HepG2 (cell line): ENCODE results near the gene INHBC. TPM values are rescaled to one million over a fixed set of nuclear protein-coding genes. Genes with fewer than 3 reads are reported as not detected.
A peak's percentile ranks its signal among the peaks of the same experiment; 100 is the strongest.

Source experiments
- ATAC-seq: fragments of 200-7000 bp; cut with Tn5 transposase; 3 replicates; pipeline ENCODE4 v1.9.1; 2020; ENCODE audit warnings: mild to moderate bottlenecking, moderate library complexity
- BruUV-seq: library from RNA; stranded (reverse); fragments of 400-500 nt; replicated peaks from 2 replicates; lab custom pipeline; 2021; lab: Mats Ljungman, UMichigan
- CTCF ChIA-PET: fragments of 300-600 bp; formaldehyde crosslinking; extraction: SDS; loops from one replicate; lab custom pipeline; 2021; ENCODE audit warnings: low total read pairs, inconsistent platforms, low intra/inter-chr PET ratio; lab: Yijun Ruan, JAX
- POLR2A ChIA-PET: fragments of 350-600 bp; sonication (Branson Sonifier 250); formaldehyde crosslinking; loops from one replicate; lab custom pipeline; 2020; ENCODE audit warnings: antibody characterized with exemption, inconsistent platforms; lab: Yijun Ruan, JAX
- DNase-seq: peaks from one replicate; pipeline ENCODE4 v3.0.0-alpha.2; 2015; ENCODE audit warnings: low spot score
- FAIRE-seq: peaks from 3 replicates; lab custom pipeline; 2011; peaks lifted over from hg19 to GRCh38; lab: Jason Lieb, UNC
- H2AFZ ChIP-seq: one replicate; pipeline ENCODE4 v1.6.1; 2011; ENCODE audit warnings: low read length, inconsistent platforms
- H3K27ac ChIP-seq: fragments of 300-600 bp; 3 replicates; pipeline ENCODE4 v1.8.0; 2011; ENCODE audit warnings: mixed run types, mild to moderate bottlenecking, mixed read lengths, low read length, inconsistent platforms; ENCODE audit not compliant: insufficient read depth; ENCODE audit errors: extremely low read length
- H3K27me3 ChIP-seq, 2 experiments: fragments of 200-600 bp in 1 of 2; 2 replicates in 1 of 2; 3 replicates in 1 of 2; pipeline versions ENCODE4 v1.6.0 to v1.8.0; 2011; ENCODE audit warnings: low read length in 2 of 2, mild to moderate bottlenecking in 2 of 2, moderate library complexity in 2 of 2, inconsistent platforms in 1 of 2; ENCODE audit not compliant: insufficient read depth in 2 of 2, control insufficient read depth in 1 of 2
- H3K36me3 ChIP-seq, 2 experiments: fragments of 200-600 bp in 1 of 2; replicated peaks in 1 of 2; 2 replicates in 1 of 2; 3 replicates in 1 of 2; pipeline versions ENCODE4 v1.5.1 to v1.8.0; 2011; ENCODE audit warnings: low read length in 2 of 2, inconsistent platforms in 1 of 2; ENCODE audit not compliant: insufficient read depth in 2 of 2, control insufficient read depth in 1 of 2
- H3K4me1 ChIP-seq: 2 replicates; pipeline ENCODE4 v1.5.1; 2012; ENCODE audit warnings: low read length, inconsistent platforms; ENCODE audit not compliant: insufficient read depth
- H3K4me2 ChIP-seq: 2 replicates; pipeline ENCODE4 v1.6.0; 2011; ENCODE audit warnings: low read depth, low read length, inconsistent platforms
- H3K4me3 ChIP-seq, 3 experiments: fragments of 200-600 bp in 1 of 3; sonication (generic), shearing (Covaris generic) in 1 of 3; replicated peaks in 1 of 3; 2 replicates each; pipeline ENCODE4 v1.5.1; 2011 to 2016; ENCODE audit warnings: low read length in 3 of 3, inconsistent platforms in 2 of 3, low read depth in 2 of 3, mild to moderate bottlenecking in 2 of 3, control low read depth in 1 of 3, mixed read lengths in 1 of 3; ENCODE audit not compliant: insufficient read depth in 1 of 3
- H3K79me2 ChIP-seq: one replicate; pipeline ENCODE4 v1.6.1; 2011; ENCODE audit warnings: low read length, inconsistent platforms; ENCODE audit not compliant: insufficient read depth
- H3K9ac ChIP-seq: 2 replicates; pipeline ENCODE4 v1.6.0; 2011; ENCODE audit warnings: mild to moderate bottlenecking, low read depth, low read length, inconsistent platforms; ENCODE audit not compliant: insufficient read depth
- H3K9me3 ChIP-seq: 2 replicates; pipeline ENCODE4 v1.5.1; 2012; ENCODE audit warnings: mild to moderate bottlenecking, low read length
- H4K20me1 ChIP-seq: 2 replicates; pipeline ENCODE4 v1.6.0; 2011; ENCODE audit warnings: inconsistent platforms, mild to moderate bottlenecking, low read length, moderate library complexity; ENCODE audit not compliant: insufficient read depth
- FOSL2 ChIP-seq: sonication (generic); formaldehyde crosslinking; IDR thresholded peaks from 2 replicates; pipeline ENCODE4 v1.4.0; 2020; ENCODE audit warnings: missing genetic modification reagents
- RNF219 ChIP-seq: sonication (generic); formaldehyde crosslinking; IDR thresholded peaks from 2 replicates; pipeline ENCODE4 v1.5.0; 2020; ENCODE audit warnings: mild to moderate bottlenecking, missing genetic modification reagents
- SIN3A ChIP-seq: IDR thresholded peaks from 2 replicates; pipeline ENCODE4 v1.6.1; 2011; ENCODE audit warnings: low read depth, mild to moderate bottlenecking, control low read depth, low read length, borderline replicate concordance
- ZFYVE20 ChIP-seq: sonication (generic); formaldehyde crosslinking; IDR thresholded peaks from 2 replicates; pipeline ENCODE4 v1.8.0; 2023; ENCODE audit warnings: low read depth, mild to moderate bottlenecking, moderate library complexity, missing genetic modification reagents, borderline replicate concordance
- ZNF20 ChIP-seq: sonication (generic); formaldehyde crosslinking; IDR thresholded peaks from 2 replicates; pipeline ENCODE4 v1.4.0; 2020; ENCODE audit warnings: mild to moderate bottlenecking, moderate library complexity, missing genetic modification reagents
- ZNF687 ChIP-seq: sonication (generic); formaldehyde crosslinking; IDR thresholded peaks from 2 replicates; pipeline ENCODE4 v1.5.1; 2020; ENCODE audit warnings: mild to moderate bottlenecking, missing genetic modification reagents, moderate library complexity
- WGBS: methylation state at CpG from one replicate; pipeline ENCODE4 v1.1.6; 2017; ENCODE audit warnings: low lambda C conversion rate; 5-methylcytosine and 5-hydroxymethylcytosine counted together
- in situ Hi-C: cut with HindIII; loops from 2 replicates; pipeline ENCODE4 v1.10.0; 2017; ENCODE audit warnings: low pct_unique_long_range_greater_than_20kb; ENCODE audit not compliant: extremely low pct_ligation_motif_present
- intact Hi-C: fragments of 100-400 bp; cut with micrococcal nuclease; formaldehyde crosslinking; loops from one replicate; pipeline ENCODE4 v1.10.0; 2022; ENCODE audit not compliant: unreplicated experiment
- polyA plus RNA-seq, 8 experiments: library from polyadenylated mRNA; depleted of rRNA in 3 of 8; stranded (reverse) in 7 of 8; unstranded in 1 of 8; fragments of >200 nt; fragmentation: Illumina TruSeq in 4 of 8; extraction: Trizol in 4 of 8; gene quantifications; 2 replicates each; pipeline versions ENCODE4 v1.2.1 to v1.2.3, GENCODE V29; 2011 to 2016; ENCODE audit warnings: low read depth in 4 of 8, missing spikeins in 1 of 8, mixed read lengths in 1 of 8; ENCODE audit not compliant: insufficient read depth in 1 of 8
- total RNA-seq, 5 experiments: library from RNA; depleted of rRNA; stranded (reverse); fragments of >200 nt; fragmentation: Illumina TruSeq; extraction: Trizol; gene quantifications; 2 replicates each; pipeline ENCODE4 v1.2.3, GENCODE V29; 2016; ENCODE audit warnings: low read depth in 1 of 5
- TF ChIP-seq, protein P1 (sequence below): sonication (generic); IDR thresholded peaks from 2 replicates; pipeline ENCODE4 v1.6.1; 2016; ENCODE audit warnings: low read depth, borderline replicate concordance
- TF ChIP-seq, protein P2 (sequence below): sonication (generic); formaldehyde crosslinking; IDR thresholded peaks from 2 replicates; pipeline ENCODE4 v1.5.1; 2020; ENCODE audit warnings: missing genetic modification reagents, mild to moderate bottlenecking, borderline replicate concordance

The INHBC gene
- total and polyA plus RNA-seq, 2 of the 13 experiments (the other 11 are each of a cell fraction or from before 2014, with no cell fraction given): 1.8 to 13.8 TPM

DNA sequence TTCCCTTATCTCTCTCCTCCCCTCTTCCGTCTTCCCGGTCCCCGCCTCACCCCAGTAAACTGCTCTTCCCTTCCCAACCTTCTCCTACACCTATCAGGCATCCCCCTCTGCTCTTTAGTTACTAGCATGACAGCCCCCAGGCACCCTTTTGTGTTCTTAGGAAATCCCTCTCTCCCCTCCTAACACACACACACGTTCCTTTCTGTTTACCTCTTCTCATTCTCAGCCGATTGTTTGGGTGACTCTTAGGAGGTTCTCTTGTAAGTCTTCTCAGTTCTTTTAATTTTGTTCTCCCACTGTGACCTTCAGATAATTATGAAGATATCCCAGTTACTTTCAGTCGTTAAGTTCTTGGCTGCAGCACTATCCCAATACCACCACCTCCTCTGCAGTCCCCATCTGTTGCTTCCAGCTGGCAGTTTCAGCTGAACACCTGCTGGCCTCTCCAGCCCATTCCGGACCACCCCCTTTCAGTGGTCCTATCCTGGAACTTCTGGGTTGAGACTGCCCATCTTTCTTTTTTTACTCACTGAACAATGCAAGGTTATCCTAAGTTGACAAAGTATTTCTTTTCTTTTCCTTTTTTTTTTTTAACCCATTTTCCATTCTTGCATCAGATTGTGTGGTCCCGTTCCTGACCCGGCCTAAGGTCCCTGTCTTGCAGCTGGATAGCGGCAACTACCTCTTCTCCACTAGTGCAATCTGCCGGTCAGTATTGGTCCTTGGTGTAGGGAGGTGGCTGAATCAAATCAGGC lies 54.0 kb downstream of the INHBC start:
- H4K20me1 ChIP-seq: peaks cover 8% of the 10 kb centered on the region
- ChIA-PET CTCF (no interaction called here), POLR2A (interaction anchor here (1.0 to 3.4 kb wide), 3 partner anchors 28 to 87 kb away, joined by 3 to 15 read pairs (median 3); partner anchors contain the start of gene DDIT3)
- intact Hi-C loops: no loop called here
- peaks cover 23% of the 10 kb centered on the region for H3K79me2 ChIP-seq
- H2AFZ ChIP-seq: no peak overlapping the region
- H3K4me2 ChIP-seq: peak overlapping the region; percentile 93
- H3K4me3 ChIP-seq: peak overlapping the region; percentile 95 to 97 (median 96)
- no peak for DNase-seq
- WGBS: 4% methylated on average over 11 of the region's 11 CpGs
- FAIRE-seq: no peak
- H3K27ac ChIP-seq: peak overlapping the region; percentile 62
- no TSS peak for BruUV-seq
- H3K9ac ChIP-seq: peak overlapping the region; percentile 92
- in situ Hi-C loops: no loop called here
- ATAC-seq: peak; percentile 19; the same call in 1 of the 3 replicates
- H3K4me1 ChIP-seq: peaks cover 23% of the 10 kb centered on the region
- peaks cover 19 to 37% of the 10 kb centered on the region in 2 experiments for H3K36me3 ChIP-seq
- H3K27me3 ChIP-seq: peaks cover 0 to 4% of the 10 kb centered on the region in 2 experiments; a peak in 1 of 5 replicates
- H3K9me3 ChIP-seq: no peaks in the 10 kb centered on the region
- TF ChIP-seq ZFYVE20 (no peak), RNF219 (peak; percentile 2; the same call in 1 of the 2 replicates), SIN3A (0 out of 2 replicates have a peak, but pooled peaks have one; percentile 36), FOSL2 (CRISPR knock-in tag) (no peak), ZNF687 (CRISPR knock-in tag) (no peak), ZNF20 (no peak)
- TF ChIP-seq, protein P1, sequence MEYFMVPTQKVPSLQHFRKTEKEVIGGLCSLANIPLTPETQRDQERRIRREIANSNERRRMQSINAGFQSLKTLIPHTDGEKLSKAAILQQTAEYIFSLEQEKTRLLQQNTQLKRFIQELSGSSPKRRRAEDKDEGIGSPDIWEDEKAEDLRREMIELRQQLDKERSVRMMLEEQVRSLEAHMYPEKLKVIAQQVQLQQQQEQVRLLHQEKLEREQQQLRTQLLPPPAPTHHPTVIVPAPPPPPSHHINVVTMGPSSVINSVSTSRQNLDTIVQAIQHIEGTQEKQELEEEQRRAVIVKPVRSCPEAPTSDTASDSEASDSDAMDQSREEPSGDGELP: peak; percentile 42; the same call in 1 of the 2 replicates
- TF ChIP-seq, protein P2, sequence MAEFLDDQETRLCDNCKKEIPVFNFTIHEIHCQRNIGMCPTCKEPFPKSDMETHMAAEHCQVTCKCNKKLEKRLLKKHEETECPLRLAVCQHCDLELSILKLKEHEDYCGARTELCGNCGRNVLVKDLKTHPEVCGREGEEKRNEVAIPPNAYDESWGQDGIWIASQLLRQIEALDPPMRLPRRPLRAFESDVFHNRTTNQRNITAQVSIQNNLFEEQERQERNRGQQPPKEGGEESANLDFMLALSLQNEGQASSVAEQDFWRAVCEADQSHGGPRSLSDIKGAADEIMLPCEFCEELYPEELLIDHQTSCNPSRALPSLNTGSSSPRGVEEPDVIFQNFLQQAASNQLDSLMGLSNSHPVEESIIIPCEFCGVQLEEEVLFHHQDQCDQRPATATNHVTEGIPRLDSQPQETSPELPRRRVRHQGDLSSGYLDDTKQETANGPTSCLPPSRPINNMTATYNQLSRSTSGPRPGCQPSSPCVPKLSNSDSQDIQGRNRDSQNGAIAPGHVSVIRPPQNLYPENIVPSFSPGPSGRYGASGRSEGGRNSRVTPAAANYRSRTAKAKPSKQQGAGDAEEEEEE (CRISPR knock-in tag): 0 out of 2 replicates have a peak, but pooled peaks have one; percentile 17
